ENCODE measurements around the gene STX17.

The STX17 gene

DNA sequence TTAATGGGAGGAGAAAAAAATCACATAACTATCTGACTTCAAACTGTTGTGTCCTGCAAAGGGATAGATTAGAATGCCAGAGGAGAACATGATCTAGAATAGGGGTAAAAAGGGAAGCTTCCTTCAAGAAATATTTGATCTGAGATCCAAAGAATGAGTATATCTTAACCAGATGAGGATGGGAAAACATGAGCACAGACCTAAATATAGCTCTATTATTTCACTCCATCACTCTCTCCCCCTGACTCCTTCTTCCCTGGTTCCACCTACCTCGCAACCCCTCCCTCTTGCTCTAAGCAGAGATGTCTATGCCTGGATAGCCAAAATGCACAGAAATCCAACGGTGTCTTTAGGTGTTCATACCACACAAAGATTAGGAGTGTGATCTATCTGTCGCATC lies 48.4 kb upstream of the STX17 start:
- Histone ChIP-seq H3K9me3 (ENCODE audit: control insufficient read depth, insufficient read depth, low read depth, low read length) (no peaks in the 10 kb centered on the region), H3K27ac (ENCODE audit: extremely low read depth, low read depth, low read length) (no peak overlapping the region), H3K36me3 (ENCODE audit: control insufficient read depth in 2 of 2, insufficient read depth in 1 of 2, low read length in 2 of 2) (no peaks in the 10 kb centered on the region), H3K4me1 (ENCODE audit: control insufficient read depth, insufficient read depth, low read length) (peaks cover 19% of the 10 kb centered on the region), H3K4me3 (ENCODE audit: low read depth, low read length) (no peak overlapping the region)
- CTCF ChIA-PET = interaction anchor here (0.5 to 0.7 kb wide), 4 partner anchors 61 to 888 kb away, joined by 3 to 4 read pairs (median 4); no protein-coding TSS in a partner anchor
- TF ChIP-seq, protein P1, sequence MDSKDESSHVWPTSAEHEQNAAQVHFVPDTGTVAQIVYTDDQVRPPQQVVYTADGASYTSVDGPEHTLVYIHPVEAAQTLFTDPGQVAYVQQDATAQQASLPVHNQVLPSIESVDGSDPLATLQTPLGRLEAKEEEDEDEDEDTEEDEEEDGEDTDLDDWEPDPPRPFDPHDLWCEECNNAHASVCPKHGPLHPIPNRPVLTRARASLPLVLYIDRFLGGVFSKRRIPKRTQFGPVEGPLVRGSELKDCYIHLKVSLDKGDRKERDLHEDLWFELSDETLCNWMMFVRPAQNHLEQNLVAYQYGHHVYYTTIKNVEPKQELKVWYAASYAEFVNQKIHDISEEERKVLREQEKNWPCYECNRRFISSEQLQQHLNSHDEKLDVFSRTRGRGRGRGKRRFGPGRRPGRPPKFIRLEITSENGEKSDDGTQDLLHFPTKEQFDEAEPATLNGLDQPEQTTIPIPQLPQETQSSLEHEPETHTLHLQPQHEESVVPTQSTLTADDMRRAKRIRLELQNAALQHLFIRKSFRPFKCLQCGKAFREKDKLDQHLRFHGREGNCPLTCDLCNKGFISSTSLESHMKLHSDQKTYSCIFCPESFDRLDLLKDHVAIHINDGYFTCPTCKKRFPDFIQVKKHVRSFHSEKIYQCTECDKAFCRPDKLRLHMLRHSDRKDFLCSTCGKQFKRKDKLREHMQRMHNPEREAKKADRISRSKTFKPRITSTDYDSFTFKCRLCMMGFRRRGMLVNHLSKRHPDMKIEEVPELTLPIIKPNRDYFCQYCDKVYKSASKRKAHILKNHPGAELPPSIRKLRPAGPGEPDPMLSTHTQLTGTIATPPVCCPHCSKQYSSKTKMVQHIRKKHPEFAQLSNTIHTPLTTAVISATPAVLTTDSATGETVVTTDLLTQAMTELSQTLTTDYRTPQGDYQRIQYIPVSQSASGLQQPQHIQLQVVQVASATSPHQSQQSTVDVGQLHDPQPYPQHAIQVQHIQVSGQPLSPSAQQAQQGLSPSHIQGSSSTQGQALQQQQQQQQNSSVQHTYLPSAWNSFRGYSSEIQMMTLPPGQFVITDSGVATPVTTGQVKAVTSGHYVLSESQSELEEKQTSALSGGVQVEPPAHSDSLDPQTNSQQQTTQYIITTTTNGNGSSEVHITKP (tag by site-specific recombination; IDR thresholded peaks at IDR 0.05) = peak; percentile 58; the same call in 1 of the 2 replicates
- TF ChIP-seq SP7 (tag by site-specific recombination; IDR thresholded peaks at IDR 0.05) = no peak
- POLR2A ChIA-PET = no interaction called here

DNA sequence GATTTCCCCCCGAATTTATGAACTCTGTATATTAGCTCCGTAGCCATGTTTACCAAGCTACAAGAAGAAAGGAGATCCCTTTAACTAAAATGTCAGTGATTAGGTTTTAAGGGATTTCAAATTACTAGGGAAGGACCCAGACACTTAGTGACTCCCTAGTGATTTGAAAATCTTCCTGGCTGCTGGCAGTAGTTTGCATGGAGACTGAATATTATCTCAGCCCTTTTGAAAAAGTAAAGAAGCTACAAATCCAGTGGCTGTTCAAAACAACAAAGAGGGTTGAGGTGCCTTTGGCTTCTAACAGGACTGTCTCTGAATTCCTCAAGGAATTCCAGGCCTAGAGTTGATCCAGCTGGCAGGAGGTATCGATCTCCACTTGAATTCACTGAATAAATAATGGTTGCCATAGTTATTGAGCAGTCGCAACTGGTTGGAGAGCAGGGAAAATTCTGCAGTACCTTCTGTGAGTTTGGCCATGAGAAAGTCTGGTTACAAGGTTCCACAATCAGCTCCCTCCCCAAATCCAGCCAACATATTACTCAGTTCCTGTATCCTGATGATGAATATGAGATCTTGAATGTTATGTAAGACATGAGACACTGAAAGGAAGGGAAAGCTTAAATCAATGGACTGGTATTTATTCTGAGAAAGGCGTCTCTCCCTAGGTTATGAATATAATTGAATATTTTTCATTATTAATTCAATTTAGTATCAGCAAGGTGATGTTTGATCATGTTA lies 47.0 kb upstream of the STX17 start:
- POLR2A ChIA-PET = no interaction called here
- TF ChIP-seq ZNF121 (tag by site-specific recombination; IDR thresholded peaks at IDR 0.05) (no peak), ZNF843 (tag by site-specific recombination; IDR thresholded peaks at IDR 0.05) (no peak), ZNF335 (tag by site-specific recombination; conservative IDR thresholded peaks at IDR 0.05) (0 out of 2 replicates have a peak, but pooled peaks have one; percentile 34)
- H3K36me3 ChIP-seq (ENCODE audit: control insufficient read depth in 2 of 2, insufficient read depth in 1 of 2, low read length in 2 of 2) = no peaks in the 10 kb centered on the region
- H3K27ac ChIP-seq (ENCODE audit: extremely low read depth, low read depth, low read length) = peak overlapping the region; percentile 12; the same call in 1 of the 2 replicates
- CTCF ChIA-PET = interaction anchor here (0.6 kb wide), 2 partner anchors 122 to 591 kb away, joined by 3 read pairs; no protein-coding TSS in a partner anchor
- no peaks in the 10 kb centered on the region for H3K9me3 ChIP-seq (ENCODE audit: control insufficient read depth, insufficient read depth, low read depth, low read length)
- H3K4me3 ChIP-seq (ENCODE audit: low read depth, low read length) = no peak overlapping the region
- peaks cover 19% of the 10 kb centered on the region for H3K4me1 ChIP-seq (ENCODE audit: control insufficient read depth, insufficient read depth, low read length)

DNA sequence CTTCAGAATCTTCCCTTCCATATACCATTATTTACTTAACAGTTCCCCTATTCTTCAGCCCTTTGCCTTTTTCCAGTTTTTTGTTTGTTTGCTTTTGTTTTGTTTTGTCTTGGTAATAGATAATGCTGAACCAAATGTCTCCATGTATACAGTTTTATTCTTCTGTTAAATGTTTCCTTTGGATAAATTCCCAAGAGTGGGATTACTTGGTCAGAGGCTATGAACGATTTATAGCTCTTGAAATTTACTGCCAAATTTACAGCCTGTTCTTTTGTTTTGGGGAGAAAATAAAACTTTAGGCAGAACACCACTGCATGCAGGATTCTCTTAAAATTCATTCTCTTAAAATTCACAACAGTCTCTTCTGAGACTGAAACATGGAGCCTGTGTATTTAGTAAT lies 46.2 kb upstream of the STX17 start:
- Histone ChIP-seq H3K4me1 (ENCODE audit: control insufficient read depth, insufficient read depth, low read length) (peaks cover 19% of the 10 kb centered on the region), H3K27ac (ENCODE audit: extremely low read depth, low read depth, low read length) (peak overlapping the region; percentile 61), H3K4me3 (ENCODE audit: low read depth, low read length) (no peak overlapping the region), H3K9me3 (ENCODE audit: control insufficient read depth, insufficient read depth, low read depth, low read length) (no peaks in the 10 kb centered on the region), H3K36me3 (ENCODE audit: control insufficient read depth in 2 of 2, insufficient read depth in 1 of 2, low read length in 2 of 2) (no peaks in the 10 kb centered on the region)
- ChIA-PET CTCF (interaction anchor here (0.6 kb wide), 1 partner anchor 121 kb away, joined by 3 read pairs; no protein-coding TSS in a partner anchor), POLR2A (no interaction called here)
- TF ChIP-seq ZNF391 (tag by site-specific recombination; IDR thresholded peaks at IDR 0.05; ENCODE audit: borderline replicate concordance, low read depth) (no peak), ZNF830 (tag by site-specific recombination; IDR thresholded peaks at IDR 0.05; ENCODE audit: low read depth) (no peak), ZNF560 (tag by site-specific recombination; IDR thresholded peaks at IDR 0.05; ENCODE audit: borderline replicate concordance) (no peak), ZEB2 (tag by site-specific recombination; IDR thresholded peaks at IDR 0.05) (peak; percentile 44; the same call in 1 of the 2 replicates), ZSCAN16 (tag by site-specific recombination; IDR thresholded peaks at IDR 0.05) (no peak), ZNF747 (tag by site-specific recombination; IDR thresholded peaks at IDR 0.05) (no peak), ZNF501 (tag by site-specific recombination; IDR thresholded peaks at IDR 0.05) (no peak), KLF9 (tag by site-specific recombination; IDR thresholded peaks at IDR 0.05; ENCODE audit: low read depth) (no peak), ZBTB1 (tag by site-specific recombination; IDR thresholded peaks at IDR 0.05) (no peak), GLIS2 (tag by site-specific recombination; IDR thresholded peaks at IDR 0.05) (no peak), WT1 (tag by site-specific recombination; IDR thresholded peaks at IDR 0.05) (peak; percentile 29; the same call in 1 of the 2 replicates), SALL2 (tag by site-specific recombination; IDR thresholded peaks at IDR 0.05; ENCODE audit: borderline replicate concordance) (no peak), ZNF366 (tag by site-specific recombination; conservative IDR thresholded peaks at IDR 0.05) (no peak), ZNF658 (tag by site-specific recombination; IDR thresholded peaks at IDR 0.05) (no peak), ZNF521 (tag by site-specific recombination; IDR thresholded peaks at IDR 0.05) (no peak), ZNF239 (tag by site-specific recombination; IDR thresholded peaks at IDR 0.05) (no peak), ZNF585B (tag by site-specific recombination; IDR thresholded peaks at IDR 0.05) (no peak), BCL11A (tag by site-specific recombination; IDR thresholded peaks at IDR 0.05; ENCODE audit: low read depth) (no peak)
- TF ChIP-seq, protein P2, sequence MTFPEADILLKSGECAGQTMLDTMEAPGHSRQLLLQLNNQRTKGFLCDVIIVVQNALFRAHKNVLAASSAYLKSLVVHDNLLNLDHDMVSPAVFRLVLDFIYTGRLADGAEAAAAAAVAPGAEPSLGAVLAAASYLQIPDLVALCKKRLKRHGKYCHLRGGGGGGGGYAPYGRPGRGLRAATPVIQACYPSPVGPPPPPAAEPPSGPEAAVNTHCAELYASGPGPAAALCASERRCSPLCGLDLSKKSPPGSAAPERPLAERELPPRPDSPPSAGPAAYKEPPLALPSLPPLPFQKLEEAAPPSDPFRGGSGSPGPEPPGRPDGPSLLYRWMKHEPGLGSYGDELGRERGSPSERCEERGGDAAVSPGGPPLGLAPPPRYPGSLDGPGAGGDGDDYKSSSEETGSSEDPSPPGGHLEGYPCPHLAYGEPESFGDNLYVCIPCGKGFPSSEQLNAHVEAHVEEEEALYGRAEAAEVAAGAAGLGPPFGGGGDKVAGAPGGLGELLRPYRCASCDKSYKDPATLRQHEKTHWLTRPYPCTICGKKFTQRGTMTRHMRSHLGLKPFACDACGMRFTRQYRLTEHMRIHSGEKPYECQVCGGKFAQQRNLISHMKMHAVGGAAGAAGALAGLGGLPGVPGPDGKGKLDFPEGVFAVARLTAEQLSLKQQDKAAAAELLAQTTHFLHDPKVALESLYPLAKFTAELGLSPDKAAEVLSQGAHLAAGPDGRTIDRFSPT (tag by site-specific recombination; IDR thresholded peaks at IDR 0.05) = no peak
- TF ChIP-seq, protein P3, sequence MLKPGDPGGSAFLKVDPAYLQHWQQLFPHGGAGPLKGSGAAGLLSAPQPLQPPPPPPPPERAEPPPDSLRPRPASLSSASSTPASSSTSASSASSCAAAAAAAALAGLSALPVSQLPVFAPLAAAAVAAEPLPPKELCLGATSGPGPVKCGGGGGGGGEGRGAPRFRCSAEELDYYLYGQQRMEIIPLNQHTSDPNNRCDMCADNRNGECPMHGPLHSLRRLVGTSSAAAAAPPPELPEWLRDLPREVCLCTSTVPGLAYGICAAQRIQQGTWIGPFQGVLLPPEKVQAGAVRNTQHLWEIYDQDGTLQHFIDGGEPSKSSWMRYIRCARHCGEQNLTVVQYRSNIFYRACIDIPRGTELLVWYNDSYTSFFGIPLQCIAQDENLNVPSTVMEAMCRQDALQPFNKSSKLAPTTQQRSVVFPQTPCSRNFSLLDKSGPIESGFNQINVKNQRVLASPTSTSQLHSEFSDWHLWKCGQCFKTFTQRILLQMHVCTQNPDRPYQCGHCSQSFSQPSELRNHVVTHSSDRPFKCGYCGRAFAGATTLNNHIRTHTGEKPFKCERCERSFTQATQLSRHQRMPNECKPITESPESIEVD (tag by site-specific recombination; IDR thresholded peaks at IDR 0.05) = peak; percentile 93
